ACHN (cell line): ENCODE data around the gene CCND3.

Experiments used
- DNase-seq: peaks from one replicate; pipeline ENCODE4 v3.0.0-alpha.2; 2015
- in situ Hi-C: cut with HindIII; loops from 2 replicates; pipeline ENCODE4 v1.10.0; 2017; ENCODE audit warnings: low sequenced_read_pairs, low pct_ligation_motif_present, low pct_unique_long_range_greater_than_20kb

CCND3 gene

DNA sequence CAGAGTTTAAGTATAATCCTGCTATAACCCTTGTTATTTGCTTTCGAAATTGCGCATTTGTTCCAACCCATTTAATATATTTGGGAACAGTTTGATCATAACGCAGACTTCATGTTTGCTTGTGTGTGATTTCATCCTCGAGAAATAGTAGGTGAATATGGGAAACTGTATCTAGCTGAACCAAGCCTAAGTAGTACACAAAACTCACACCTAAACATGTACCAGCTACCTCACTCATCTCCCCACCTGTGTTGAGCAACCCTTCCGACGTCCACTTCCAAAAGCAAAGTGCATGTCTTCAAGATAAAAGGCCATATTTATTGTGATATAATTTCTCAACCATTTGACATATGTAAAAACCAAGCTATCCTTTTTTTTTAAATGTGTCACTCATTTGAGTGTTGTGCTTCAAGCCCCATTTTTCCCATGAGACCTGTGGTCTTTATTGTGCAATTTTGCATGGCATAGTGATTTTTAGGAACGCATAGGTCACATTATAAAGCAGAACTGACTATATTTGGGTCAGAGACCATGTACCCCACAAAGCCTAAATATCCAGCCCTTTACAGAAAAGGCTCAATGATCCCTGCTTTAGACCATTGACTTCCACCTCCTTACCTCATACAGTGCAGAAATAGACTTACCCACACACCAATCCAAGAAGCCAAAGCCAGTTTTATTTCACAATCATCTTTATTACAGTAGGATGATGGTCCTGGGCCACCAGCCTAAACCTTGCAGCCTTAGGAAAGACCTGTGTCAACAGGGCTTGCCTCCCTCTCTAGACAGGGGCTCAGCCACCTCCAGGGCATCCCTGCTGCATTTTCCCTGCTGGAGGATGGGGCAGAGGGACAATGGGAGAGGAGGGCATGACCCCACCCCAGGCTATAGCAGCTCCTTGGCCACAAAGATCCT, 7.1 kb downstream of the CCND3 start:
- DNase-seq, result no peak
- in situ Hi-C loops, result no loop called here

DNA sequence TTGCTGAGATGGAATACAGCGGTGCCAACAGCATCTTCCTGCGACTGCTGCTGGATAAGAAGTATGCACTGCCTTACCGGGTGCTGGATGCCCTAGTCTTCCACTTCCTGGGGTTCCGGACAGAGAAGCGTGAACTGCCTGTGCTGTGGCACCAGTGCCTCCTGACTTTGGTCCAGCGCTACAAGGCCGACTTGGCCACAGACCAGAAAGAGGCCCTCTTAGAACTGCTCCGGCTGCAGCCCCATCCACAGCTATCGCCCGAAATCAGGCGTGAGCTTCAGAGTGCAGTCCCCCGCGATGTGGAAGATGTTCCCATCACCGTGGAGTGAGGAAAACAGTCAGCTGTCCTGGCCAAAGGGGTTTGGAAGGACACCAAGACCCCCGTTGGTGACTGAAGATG, 9.2 kb downstream of the CCND3 start:
- in situ Hi-C loops, result no loop called here
- no peak for DNase-seq

DNA sequence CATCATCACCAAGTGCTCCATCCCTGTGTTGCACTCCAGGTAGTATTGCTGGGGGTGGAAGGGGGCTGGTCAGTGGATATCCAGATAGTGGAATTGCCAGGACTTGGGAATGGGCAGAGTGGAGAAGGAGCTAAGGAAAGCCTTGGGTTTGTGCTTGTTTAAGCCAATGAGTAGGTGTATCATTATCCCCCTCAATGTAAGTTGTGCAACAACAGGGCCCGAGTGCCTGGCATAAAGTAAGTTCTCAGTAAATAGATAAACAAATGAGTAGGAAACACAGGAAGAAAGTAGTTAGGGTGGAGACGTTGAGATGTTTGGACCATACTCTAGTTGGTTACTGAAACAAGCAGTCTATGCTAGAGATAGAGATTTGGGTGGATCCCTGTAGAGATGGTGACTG, 9.8 kb downstream of the CCND3 start:
- no peak for DNase-seq
- in situ Hi-C loops, result no loop called here

DNA sequence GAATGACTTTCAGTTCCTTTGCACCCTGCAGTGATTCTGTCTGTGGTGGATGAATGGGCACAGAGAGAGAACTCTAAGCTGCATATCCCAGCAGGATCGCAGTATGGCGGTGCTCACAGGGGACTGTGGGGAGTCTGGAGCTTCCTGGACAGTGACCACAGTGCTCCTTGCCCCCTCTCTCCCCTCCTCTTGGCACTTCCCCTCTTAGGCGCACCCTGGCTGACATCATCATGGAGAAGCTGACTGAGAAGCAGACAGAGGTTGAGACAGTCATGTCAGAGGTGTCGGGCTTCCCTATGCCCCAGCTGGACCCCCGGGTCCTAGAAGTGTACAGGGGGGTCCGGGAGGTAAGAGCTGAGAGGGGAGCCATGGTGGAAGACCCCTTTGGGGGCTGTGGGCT, 11.7 kb downstream of the CCND3 start:
- in situ Hi-C loops, result no loop called here
- no peak for DNase-seq

DNA sequence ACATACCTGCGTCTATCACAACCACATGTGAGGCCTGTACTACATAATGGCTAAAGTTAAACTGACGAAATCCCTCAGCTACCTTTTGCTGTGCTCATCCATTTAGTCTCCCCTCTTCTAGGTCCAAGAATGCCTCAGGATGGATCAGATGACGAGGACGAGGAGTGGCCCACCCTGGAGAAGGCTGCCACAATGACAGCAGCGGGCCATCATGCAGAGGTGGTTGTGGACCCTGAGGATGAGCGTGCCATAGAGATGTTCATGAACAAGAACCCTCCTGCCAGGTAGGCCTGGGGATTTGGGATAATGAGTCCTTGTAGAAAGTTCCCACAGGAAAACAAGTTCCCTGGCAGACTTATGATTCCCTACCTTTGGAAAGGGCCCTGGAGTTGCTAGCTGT, 14.4 kb downstream of the CCND3 start:
- in situ Hi-C loops, result no loop called here
- DNase-seq, result no peak

DNA sequence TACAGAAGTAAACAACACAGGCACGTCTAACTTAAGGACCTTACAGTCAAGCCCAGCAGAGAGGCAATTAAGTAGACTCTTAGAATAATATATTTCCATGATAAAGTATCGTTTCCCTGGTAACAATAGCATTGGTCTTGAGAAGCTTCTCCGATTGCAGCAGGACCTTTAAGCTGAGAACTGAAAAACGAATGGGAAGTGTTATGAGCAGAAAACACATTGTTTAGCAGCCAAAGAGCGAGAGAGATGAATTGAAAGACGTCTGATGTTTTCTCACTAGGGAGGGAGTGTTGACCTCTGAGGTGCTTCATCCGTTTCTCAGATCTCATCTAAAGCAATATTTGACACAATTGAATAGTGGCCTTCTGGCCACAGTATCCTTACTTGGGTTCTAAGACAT, 19.5 kb downstream of the CCND3 start:
- DNase-seq, result no peak
- in situ Hi-C loops, result no loop called here

- no peak for DNase-seq
- in situ Hi-C loops, result no loop called here
Observed at GRCh38 chr6:41921712-41921998, 20.0 kb downstream of the CCND3 start.

GRCh38 chr6:41920921-41921711, 20.5 kb downstream of the CCND3 start, which contains the start of the genes BYSL and MED20:
BYSL (plus strand) TSS chr6:41921499; CDS start chr6:41921563, 64 bp downstream.
MED20 (minus strand) TSS chr6:41921139; CDS start chr6:41921018, 121 bp downstream.
- DNase-seq, result peak; percentile 95
- in situ Hi-C loops, result no loop called here

DNA sequence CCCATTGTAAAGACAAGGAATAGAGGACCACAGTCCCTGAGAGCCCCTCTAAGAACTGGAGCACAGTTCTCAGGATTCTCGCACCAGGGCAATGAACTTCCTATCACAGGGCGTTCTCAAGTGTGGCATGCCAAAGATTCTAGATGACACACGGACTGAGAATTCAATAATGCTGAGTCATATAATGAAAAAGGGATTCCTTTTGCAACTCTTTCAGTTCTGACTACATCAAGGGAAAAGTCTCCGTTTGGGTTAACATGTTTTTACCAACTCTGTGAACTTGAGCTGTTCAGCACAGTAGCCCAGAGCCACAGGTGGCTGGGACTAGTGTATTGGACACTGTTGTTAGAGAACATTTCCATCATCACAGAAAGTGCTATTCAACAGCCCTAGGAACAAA, 24.1 kb downstream of the CCND3 start:
- in situ Hi-C loops, result no loop called here
- peak; percentile 97 for DNase-seq

GRCh38 chr6:41914869-41915530, 26.6 kb downstream of the CCND3 start:
- in situ Hi-C loops, result no loop called here
- DNase-seq, result peak; percentile 9

DNA sequence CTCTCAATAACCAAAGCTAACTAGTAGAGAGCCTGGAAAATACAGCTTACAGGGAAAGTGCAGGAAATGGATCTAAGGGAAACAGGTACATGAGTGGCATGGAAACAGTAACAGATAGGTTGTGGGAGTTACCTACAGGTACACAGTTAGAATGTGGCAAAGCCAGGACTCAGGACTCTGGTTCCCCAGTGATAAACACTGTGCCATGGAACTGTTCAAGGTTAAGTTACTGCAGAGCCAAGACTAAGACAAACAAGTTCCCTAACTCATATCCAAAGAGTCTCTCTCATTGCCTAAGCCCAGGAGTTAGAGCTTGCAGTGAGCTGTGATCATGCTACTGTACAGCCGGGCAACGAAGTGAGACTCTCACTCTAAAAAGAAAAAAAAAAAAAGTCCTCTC, 27.3 kb downstream of the CCND3 start:
- in situ Hi-C loops, result no loop called here
- DNase-seq, result no peak

- no peak for DNase-seq
- in situ Hi-C loops, result no loop called here
Observed at GRCh38 chr6:41909727-41910126, 31.9 kb downstream of the CCND3 start.

DNA sequence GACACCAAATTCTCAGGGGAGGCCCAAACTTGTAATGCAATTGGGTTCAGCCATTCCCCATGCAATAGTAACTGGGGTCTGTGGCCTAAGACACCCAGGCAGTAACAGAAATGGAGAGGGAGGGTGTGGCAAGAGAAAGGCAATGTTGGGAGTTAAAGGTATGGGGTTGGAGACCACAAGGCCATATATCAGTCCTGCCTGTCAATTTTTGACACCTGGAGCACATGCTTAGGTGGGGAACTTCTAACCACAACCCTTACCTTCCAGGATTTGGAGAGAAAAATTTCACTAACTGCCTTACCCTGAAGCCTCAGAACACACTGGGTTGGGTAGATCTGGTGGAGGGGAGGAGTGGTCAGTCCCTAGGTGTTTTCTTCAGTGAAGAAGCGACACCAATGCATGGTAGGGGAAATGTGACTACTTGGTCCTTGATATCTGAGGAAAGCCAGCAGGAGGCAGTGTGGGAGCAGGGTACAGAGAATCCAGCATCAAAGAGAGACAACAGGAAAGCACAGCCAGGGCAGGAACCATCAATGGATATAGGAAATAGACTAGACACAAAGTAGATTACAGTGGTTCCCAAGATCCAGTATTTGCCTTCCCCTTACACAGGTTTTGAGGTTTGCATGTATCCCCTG, 39.6 kb downstream of the CCND3 start:
- in situ Hi-C loops, result no loop called here
- peak; percentile 51 for DNase-seq

DNA sequence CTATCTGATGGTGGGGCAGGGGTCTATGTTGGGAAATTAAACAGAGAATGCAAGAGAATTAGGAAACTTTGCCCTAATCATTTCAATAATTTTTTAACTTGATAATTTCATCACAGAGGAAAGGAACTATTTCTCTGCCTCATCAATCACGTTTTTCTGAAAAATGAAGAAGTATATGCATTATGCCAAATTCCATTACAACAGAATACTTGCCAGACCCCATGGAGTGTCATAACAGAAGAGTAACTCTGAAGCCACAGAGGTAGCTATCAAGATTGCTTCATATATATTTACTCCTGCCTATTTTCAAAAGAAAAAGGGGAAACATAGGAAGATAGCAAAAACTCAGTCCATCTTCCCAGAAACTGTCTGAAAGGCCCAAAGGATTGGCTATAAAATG, 40.7 kb downstream of the CCND3 start:
- in situ Hi-C loops, result no loop called here
- DNase-seq, result no peak

- in situ Hi-C loops, result no loop called here
- no peak for DNase-seq
Observed at GRCh38 chr6:41896281-41896680, 45.3 kb downstream of the CCND3 start.

DNA sequence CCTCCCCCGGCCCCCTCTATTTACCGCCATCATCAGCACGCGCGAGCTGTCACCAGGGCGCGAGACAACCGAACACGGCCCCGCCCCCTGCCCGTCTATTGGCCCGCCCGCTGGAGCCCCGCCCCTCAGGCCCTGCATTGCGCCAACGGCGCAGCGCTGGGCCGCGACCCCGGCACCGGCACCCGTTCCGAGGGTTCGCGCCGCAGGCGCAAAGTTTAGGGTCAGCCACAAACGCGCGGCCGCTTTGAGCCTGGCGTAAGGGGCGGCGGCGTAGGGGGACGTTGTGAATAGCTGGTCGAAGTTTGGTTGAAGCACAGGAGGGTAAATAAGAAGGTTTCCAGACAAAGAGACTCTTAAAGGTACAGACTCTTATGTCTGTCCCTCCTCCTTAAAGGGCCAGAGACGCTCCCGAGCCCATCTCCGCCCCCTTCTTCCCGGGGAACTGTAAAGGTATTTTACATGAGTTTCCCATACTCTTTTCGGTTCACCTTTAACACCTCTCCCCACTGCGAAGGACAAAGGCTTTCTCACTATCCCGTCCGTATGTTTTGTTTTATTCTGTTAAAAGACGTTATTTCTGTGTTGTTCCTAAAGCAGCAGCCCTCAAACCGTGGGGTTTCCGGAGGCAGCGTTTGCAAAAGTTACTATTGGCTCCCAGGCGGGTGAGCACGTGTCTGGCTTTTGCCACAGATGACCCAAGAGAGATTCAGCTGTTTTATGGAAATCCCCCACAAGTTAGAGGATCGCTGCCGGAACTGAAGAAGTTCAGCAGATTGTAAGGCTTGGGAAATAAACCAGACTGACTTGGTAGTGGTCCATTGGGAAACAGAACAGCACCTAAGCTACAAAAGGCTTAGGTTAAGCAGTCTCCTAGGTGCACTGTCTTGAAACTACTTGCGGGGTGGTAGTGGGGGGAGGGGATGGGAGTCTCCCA, 46.0 kb downstream of the CCND3 start, which contains the start of gene USP49:
TSS of gene USP49 (minus strand) at position 76 of the 934 bp plus-strand sequence. CDS start 88,392 bp downstream, outside the sequence.
- in situ Hi-C loops, result no loop called here
- DNase-seq, result peak; percentile 82

GRCh38 chr6:41894366-41895299, 47.0 kb downstream of the CCND3 start:
- in situ Hi-C loops, result no loop called here
- DNase-seq, result peak; percentile 4
